Measurements from ENCODE around the gene CREB3L1.

The CREB3L1 gene

DNA sequence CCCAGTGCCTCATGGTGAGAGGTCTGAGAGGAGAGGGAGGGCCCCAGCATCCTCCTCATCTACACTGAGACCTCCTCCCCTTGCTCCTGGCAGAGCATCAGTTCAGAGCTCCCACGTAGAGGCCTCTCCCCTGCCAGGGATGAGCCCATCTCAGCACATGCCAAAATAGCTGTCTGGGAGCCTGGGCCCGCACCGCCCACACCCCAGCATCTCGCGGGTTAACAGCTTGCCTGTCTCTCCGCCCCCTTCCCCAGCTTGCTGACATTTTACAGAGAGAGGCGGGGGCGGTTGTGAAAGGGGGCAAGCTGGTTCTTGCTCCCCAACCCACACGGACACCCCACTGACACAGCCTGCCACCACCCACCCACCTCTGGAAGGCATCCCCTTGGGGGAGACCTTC, 76.2 kb downstream of the CREB3L1 start:
- FAIRE-seq = no peak

DNA sequence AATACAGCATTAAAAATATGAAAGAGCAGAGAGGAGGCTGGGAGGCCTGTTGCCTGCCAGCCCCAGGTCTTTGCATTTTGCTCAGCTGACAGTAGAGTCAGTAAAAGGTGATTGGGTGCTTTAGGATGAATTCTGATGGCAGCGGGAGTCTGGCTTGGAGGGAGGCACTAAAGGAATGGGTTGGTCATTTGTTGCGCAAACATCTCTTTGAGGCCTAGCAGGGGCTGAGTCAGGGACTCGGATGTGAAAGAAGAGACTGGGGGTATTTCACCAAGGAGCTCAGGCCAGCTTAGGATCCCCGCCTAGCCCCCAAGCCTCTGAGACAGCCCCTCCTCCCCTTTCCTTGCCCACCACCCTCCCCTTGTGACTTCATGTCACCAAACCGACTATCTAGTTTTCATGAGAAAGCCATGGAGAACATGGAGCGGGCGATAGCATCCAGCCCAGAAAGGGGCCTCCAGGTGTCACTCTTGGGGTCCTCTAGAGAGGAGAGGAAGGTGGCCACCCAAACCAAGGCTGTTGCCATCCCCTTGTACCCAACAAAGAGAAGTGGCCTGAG, 79.5 kb downstream of the CREB3L1 start:
- no peak for DNase-seq (ENCODE audit: insufficient read length, low spot score)
- TF ChIP-seq, protein P1, sequence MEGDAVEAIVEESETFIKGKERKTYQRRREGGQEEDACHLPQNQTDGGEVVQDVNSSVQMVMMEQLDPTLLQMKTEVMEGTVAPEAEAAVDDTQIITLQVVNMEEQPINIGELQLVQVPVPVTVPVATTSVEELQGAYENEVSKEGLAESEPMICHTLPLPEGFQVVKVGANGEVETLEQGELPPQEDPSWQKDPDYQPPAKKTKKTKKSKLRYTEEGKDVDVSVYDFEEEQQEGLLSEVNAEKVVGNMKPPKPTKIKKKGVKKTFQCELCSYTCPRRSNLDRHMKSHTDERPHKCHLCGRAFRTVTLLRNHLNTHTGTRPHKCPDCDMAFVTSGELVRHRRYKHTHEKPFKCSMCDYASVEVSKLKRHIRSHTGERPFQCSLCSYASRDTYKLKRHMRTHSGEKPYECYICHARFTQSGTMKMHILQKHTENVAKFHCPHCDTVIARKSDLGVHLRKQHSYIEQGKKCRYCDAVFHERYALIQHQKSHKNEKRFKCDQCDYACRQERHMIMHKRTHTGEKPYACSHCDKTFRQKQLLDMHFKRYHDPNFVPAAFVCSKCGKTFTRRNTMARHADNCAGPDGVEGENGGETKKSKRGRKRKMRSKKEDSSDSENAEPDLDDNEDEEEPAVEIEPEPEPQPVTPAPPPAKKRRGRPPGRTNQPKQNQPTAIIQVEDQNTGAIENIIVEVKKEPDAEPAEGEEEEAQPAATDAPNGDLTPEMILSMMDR (IDR thresholded peaks at IDR 0.05; ENCODE audit: insufficient read depth, missing control alignments) = no peak
- FAIRE-seq = no peak

More for the DNA sequence above, 76.2 kb downstream of the CREB3L1 start:
- no peak for DNase-seq (ENCODE audit: insufficient read length, low spot score)
- TF ChIP-seq, protein P1 (IDR thresholded peaks at IDR 0.05; ENCODE audit: insufficient read depth, missing control alignments) = no peak

DNA sequence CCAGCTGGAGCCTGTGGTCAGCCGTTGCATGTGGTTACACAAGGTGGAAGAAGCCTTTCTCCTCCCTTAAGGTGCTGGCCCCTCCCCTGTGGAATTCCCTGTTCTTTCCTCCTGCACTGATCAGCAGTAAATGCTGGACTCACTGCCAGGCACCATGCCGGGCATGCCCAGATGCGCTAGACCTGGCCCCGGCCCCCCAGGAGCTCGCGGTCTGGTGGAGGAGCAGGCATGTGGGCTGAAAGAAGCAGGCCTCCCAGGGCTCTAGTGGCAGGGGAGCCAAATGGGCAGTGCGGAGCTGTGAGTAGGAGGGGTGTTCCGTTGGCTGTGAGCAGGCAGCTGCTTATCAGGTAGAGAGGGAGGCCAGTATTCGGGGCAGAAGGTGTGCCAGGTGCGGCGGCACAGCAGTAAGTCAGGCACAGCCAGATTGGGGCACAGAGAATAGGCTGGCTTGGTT, 80.0 kb downstream of the CREB3L1 start:
- DNase-seq (ENCODE audit: insufficient read length, low spot score) (no peak), FAIRE-seq (no peak)
- TF ChIP-seq, protein P1 (IDR thresholded peaks at IDR 0.05; ENCODE audit: insufficient read depth, missing control alignments) = no peak

DNA sequence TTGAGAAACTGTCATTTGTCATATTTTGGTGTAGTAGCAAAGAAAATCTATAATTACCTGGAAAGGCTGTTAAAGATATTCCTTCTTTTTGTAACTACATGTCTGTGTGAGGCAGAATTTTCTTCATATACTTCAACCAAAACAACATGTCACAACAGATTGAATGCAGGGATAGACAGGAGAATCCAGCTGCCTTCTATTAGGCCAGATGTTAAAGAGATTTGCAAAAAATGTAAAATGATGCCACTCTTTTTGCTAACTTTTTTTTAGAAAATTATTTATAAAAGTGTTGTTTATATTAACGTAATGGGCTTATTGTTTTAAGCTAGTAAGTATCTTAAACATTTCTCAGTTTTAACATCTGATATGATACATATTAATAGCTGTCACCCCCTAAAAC, 82.5 kb downstream of the CREB3L1 start:
- FAIRE-seq (no peak), DNase-seq (ENCODE audit: insufficient read length, low spot score) (no peak)
- TF ChIP-seq, protein P1 (IDR thresholded peaks at IDR 0.05; ENCODE audit: insufficient read depth, missing control alignments) = no peak

DNA sequence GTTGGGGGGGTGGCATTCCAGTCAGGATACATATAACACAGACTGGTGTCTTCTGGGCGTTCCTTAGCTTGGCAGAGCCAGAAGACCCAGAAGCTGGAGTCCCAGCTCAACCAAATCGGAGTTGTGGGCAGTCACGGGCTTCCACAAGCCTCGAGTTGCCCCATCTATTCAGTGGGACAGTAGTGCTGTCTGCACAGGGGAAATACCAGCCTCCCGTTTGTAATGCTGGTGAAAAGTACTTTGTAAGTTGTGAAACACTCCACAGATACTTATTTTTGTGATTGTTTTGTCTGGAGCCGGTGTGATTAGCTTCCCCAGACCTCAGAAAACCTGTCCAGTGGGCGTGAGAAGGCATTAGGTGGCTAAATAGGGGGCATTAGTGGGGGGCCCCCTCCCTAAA, 83.4 kb downstream of the CREB3L1 start:
- DNase-seq (ENCODE audit: insufficient read length, low spot score) (no peak), FAIRE-seq (no peak)
- TF ChIP-seq, protein P1 (IDR thresholded peaks at IDR 0.05; ENCODE audit: insufficient read depth, missing control alignments) = no peak

DNA sequence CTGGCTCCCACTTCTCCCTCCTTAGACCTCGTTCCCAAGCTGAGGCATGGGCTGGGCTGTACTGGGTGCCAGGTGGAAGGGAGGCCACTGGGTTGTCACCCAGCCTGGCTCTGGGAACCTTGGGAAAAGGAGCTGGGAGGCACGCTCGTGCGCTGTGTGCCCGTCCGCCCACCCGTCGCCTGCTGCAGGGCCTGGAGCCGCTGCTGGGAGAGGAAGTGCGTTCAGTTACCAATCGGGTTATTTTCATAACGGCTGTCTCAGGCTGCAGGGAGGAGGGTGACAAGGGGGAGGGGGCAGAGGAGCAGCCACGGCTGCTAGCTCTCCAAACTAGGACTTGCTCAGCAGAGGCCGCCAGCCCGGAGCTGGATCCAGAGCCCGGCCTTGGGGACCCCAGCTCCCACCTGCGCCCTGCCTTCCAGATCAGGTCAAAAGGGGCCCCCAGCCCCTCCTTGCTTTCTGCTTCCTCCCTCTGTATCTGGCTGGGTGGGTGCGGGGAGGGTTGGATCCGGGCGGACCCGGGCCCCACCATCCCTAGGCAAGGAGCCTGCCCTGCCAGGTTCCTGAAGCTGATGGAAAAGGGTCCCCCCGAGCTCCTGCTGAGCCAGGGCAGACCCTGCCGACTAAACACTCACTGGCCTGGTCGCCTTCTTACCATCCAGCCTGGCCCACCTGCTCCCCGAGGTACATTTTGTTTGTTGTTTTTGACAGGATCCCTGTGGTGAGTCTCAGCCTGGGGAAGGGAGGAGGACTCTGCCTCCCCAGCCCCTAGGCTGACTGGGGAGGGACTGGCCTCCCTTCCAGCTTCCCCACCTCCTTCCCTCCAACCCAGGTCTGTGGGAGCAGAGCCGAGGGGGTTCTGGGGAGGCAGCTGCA, 84.1 kb downstream of the CREB3L1 start:
- FAIRE-seq (no peak), DNase-seq (ENCODE audit: insufficient read length, low spot score) (no peak)
- TF ChIP-seq, protein P1 (IDR thresholded peaks at IDR 0.05; ENCODE audit: insufficient read depth, missing control alignments) = no peak
